Mucosa of rectum (tissue), 2 donors: ENCODE measurements around the gene REN.
A peak's percentile ranks its signal among the peaks of the same experiment; 100 is the strongest.

ENCODE experiments used
- H3K27ac ChIP-seq, 2 donors: one replicate each; pipeline ENCODE4 v1.7.0; 2013; ENCODE audit warnings: inconsistent platforms in 2 of 2, low read depth in 2 of 2, low read length in 2 of 2
- H3K27me3 ChIP-seq, 2 donors: one replicate each; pipeline ENCODE4 v1.7.0; 2013; ENCODE audit warnings: low read length in 2 of 2; ENCODE audit not compliant: control insufficient read depth in 2 of 2, insufficient read depth in 2 of 2
- H3K36me3 ChIP-seq, 2 donors: one replicate each; pipeline ENCODE4 v1.7.0; 2013; ENCODE audit warnings: low read length in 2 of 2; ENCODE audit not compliant: control insufficient read depth in 2 of 2, insufficient read depth in 2 of 2
- H3K4me1 ChIP-seq, 2 donors: one replicate each; pipeline ENCODE4 v1.7.0; 2013; ENCODE audit warnings: low read length in 2 of 2, mild to moderate bottlenecking in 1 of 2; ENCODE audit not compliant: control insufficient read depth in 2 of 2, insufficient read depth in 2 of 2
- H3K4me3 ChIP-seq, 2 donors: one replicate each; pipeline ENCODE4 v1.7.0; 2013; ENCODE audit warnings: low read length in 2 of 2
- H3K9ac ChIP-seq, 2 donors: one replicate each; pipeline ENCODE4 v1.7.0; 2013; ENCODE audit warnings: low read length in 2 of 2, low read depth in 1 of 2, mild to moderate bottlenecking in 1 of 2
- H3K9me3 ChIP-seq, 2 donors: one replicate each; pipeline ENCODE4 v1.7.0; 2013; ENCODE audit warnings: low read length in 2 of 2; ENCODE audit not compliant: control insufficient read depth in 2 of 2
- donor health status: healthy.
- donor health status: Normal muscosa, but diverticular disease.

The REN gene

GRCh38 chr1:204166219-204166618 is at the start of gene REN:
TSS of gene REN (minus strand) at chr1:204166337. CDS start at chr1:204166293, 44 bp downstream.
- Histone ChIP-seq H3K9me3 (peaks cover 5 to 11% of the 10 kb centered on the region in 2 donors), H3K4me3 (no peak within 1 kb of the TSS), H3K9ac (no peak within 1 kb of the TSS), H3K36me3 (no peaks in the 10 kb centered on the region), H3K4me1 (peaks cover 0 to 4% of the 10 kb centered on the region in 2 donors), H3K27ac (no peak within 1 kb of the TSS), H3K27me3 (no peaks in the 10 kb centered on the region)

- peak within 1 kb of the TSS; percentile 14 to 41 for H3K9ac ChIP-seq
- peak within 1 kb of the TSS in 1 of 2 donors; percentile 43 for H3K27ac ChIP-seq
Measured at GRCh38 chr1:204213668-204214662, 47.8 kb upstream of the REN start, which contains the start of gene GOLT1A. TSS of gene GOLT1A (minus strand) at chr1:204213988. CDS start at chr1:204213906, 82 bp downstream.

GRCh38 chr1:204212715-204213114 is 46.6 kb upstream of the REN start:
- H3K9ac ChIP-seq, result no peak overlapping the region
- H3K27ac ChIP-seq, result no peak overlapping the region
- H3K27me3 ChIP-seq, result no peaks in the 10 kb centered on the region
- H3K9me3 ChIP-seq, result no peaks in the 10 kb centered on the region
- H3K4me1 ChIP-seq, result peaks cover 4 to 10% of the 10 kb centered on the region in 2 donors
- no peak overlapping the region for H3K4me3 ChIP-seq
- no peaks in the 10 kb centered on the region for H3K36me3 ChIP-seq

More at GRCh38 chr1:204213668-204214662, 47.8 kb upstream of the REN start, which contains the start of gene GOLT1A:
- H3K4me1 ChIP-seq, result peaks cover 4 to 10% of the 10 kb centered on the region in 2 donors
- H3K9me3 ChIP-seq, result no peaks in the 10 kb centered on the region
- peak within 1 kb of the TSS; percentile 50 to 56 for H3K4me3 ChIP-seq
- H3K36me3 ChIP-seq, result no peaks in the 10 kb centered on the region
- no peaks in the 10 kb centered on the region for H3K27me3 ChIP-seq

GRCh38 chr1:204211046-204211445 is 44.9 kb upstream of the REN start:
- Histone ChIP-seq H3K27ac (no peak overlapping the region), H3K27me3 (peaks cover 3 to 8% of the 10 kb centered on the region in 2 donors), H3K9me3 (no peaks in the 10 kb centered on the region), H3K36me3 (no peaks in the 10 kb centered on the region), H3K4me3 (no peak overlapping the region), H3K4me1 (peaks cover 4 to 10% of the 10 kb centered on the region in 2 donors), H3K9ac (no peak overlapping the region)

- no peak overlapping the region for H3K27ac ChIP-seq
- peaks cover 3 to 8% of the 10 kb centered on the region in 2 donors for H3K27me3 ChIP-seq
- no peaks in the 10 kb centered on the region for H3K36me3 ChIP-seq
- no peaks in the 10 kb centered on the region for H3K9me3 ChIP-seq
- H3K9ac ChIP-seq, result no peak overlapping the region
- H3K4me1 ChIP-seq, result no peaks in the 10 kb centered on the region
- no peak overlapping the region for H3K4me3 ChIP-seq
Measured at GRCh38 chr1:204207136-204207616, 41.0 kb upstream of the REN start.

GRCh38 chr1:204206121-204206520 is 40.0 kb upstream of the REN start:
- H3K36me3 ChIP-seq, result no peaks in the 10 kb centered on the region
- H3K27ac ChIP-seq, result no peak overlapping the region
- no peak overlapping the region for H3K4me3 ChIP-seq
- H3K9ac ChIP-seq, result no peak overlapping the region
- H3K4me1 ChIP-seq, result no peaks in the 10 kb centered on the region
- no peaks in the 10 kb centered on the region for H3K9me3 ChIP-seq
- peaks cover 6 to 8% of the 10 kb centered on the region in 2 donors for H3K27me3 ChIP-seq

GRCh38 chr1:204205486-204205885 is 39.3 kb upstream of the REN start:
- H3K4me3 ChIP-seq, result no peak overlapping the region
- H3K27ac ChIP-seq, result no peak overlapping the region
- no peak overlapping the region for H3K9ac ChIP-seq
- H3K4me1 ChIP-seq, result no peaks in the 10 kb centered on the region
- H3K36me3 ChIP-seq, result no peaks in the 10 kb centered on the region
- H3K9me3 ChIP-seq, result no peaks in the 10 kb centered on the region
- H3K27me3 ChIP-seq, result peaks cover 6 to 8% of the 10 kb centered on the region in 2 donors

- peaks cover 6 to 8% of the 10 kb centered on the region in 2 donors for H3K27me3 ChIP-seq
- H3K9me3 ChIP-seq, result no peaks in the 10 kb centered on the region
- no peak overlapping the region for H3K27ac ChIP-seq
- H3K9ac ChIP-seq, result no peak overlapping the region
- no peak overlapping the region for H3K4me3 ChIP-seq
- H3K36me3 ChIP-seq, result no peaks in the 10 kb centered on the region
- no peaks in the 10 kb centered on the region for H3K4me1 ChIP-seq
Measured at GRCh38 chr1:204204944-204205343, 38.8 kb upstream of the REN start.

GRCh38 chr1:204203206-204203767 is 37.1 kb upstream of the REN start:
- H3K36me3 ChIP-seq, result no peaks in the 10 kb centered on the region
- peaks cover 6 to 8% of the 10 kb centered on the region in 2 donors for H3K27me3 ChIP-seq
- H3K9ac ChIP-seq, result no peak overlapping the region
- H3K4me3 ChIP-seq, result no peak overlapping the region
- H3K9me3 ChIP-seq, result no peaks in the 10 kb centered on the region
- H3K27ac ChIP-seq, result no peak overlapping the region
- H3K4me1 ChIP-seq, result no peaks in the 10 kb centered on the region

- Histone ChIP-seq H3K4me1 (no peaks in the 10 kb centered on the region), H3K27ac (no peak overlapping the region), H3K36me3 (no peaks in the 10 kb centered on the region), H3K27me3 (peaks cover 6 to 8% of the 10 kb centered on the region in 2 donors), H3K4me3 (no peak overlapping the region), H3K9ac (no peak overlapping the region), H3K9me3 (no peaks in the 10 kb centered on the region)
Measured at GRCh38 chr1:204202481-204202880, 36.3 kb upstream of the REN start.
